ENCODE results near the gene OR4F6.

Gene OR4F6

DNA sequence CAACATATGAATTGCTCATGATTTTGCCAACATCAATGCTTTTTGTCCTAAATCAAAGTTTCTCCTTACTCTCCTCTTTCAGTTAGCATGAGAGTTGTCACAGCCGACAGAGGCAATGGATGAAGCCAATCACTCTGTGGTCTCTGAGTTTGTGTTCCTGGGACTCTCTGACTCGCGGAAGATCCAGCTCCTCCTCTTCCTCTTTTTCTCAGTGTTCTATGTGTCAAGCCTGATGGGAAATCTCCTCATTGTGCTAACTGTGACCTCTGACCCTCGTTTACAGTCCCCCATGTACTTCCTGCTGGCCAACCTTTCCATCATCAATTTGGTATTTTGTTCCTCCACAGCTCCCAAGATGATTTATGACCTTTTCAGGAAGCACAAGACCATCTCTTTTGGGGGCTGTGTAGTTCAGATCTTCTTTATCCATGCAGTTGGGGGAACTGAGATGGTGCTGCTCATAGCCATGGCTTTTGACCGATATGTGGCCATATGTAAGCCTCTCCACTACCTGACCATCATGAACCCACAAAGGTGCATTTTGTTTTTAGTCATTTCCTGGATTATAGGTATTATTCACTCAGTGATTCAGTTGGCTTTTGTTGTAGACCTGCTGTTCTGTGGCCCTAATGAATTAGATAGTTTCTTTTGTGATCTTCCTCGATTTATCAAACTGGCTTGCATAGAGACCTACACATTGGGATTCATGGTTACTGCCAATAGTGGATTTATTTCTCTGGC lies 2.5 kb downstream of the OR4F6 start:
- no peak for DNase-seq

DNA sequence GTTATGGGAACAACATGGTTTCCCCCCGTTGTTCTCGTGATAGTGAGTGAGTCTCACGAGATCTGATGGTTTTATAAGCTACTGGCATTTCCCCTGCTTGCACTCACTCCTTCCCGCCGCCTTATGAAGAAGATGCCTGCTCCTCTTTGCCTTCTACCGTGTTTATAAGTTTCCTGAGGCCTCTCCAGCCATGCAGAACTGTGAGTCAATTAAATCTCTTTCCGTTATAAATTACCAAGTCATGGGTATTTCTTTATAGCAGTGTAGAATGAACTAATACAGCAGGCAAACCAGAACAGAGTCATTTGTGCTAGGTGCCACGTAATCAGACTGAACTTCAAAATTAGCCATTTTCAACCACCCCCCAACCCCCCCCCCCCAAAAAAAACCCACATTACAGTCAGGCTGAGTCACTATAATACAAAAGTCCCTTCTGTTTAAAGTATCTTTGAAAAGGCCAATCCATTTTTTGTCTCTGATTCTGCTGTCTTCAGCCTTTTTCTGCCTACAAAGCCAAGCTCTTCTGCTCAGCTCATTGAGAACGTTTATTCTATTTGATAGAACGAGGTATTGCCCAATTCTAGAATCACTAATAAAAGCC lies 4.1 kb downstream of the OR4F6 start:
- DNase-seq: no peak

DNA sequence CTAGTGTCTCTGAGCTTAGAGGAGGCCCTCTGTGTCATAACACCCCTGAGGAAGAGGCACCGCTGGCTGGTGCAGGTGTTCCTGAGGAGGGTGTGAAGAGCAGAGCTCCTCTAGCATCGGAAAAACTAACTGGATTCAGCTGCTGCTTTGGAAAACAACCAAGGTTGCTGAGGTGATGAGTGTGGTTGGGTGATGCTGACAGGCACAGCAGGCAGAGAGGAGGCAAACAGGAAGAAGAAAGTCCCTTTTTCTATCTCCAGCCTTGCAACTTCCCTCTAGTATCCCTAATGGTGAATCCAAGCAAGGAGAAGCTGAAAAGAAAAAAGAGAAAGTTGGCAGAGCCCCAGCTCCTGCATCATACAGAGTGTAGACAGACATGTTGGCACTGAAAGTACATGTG lies 4.9 kb downstream of the OR4F6 start:
- DNase-seq: no peak

DNA sequence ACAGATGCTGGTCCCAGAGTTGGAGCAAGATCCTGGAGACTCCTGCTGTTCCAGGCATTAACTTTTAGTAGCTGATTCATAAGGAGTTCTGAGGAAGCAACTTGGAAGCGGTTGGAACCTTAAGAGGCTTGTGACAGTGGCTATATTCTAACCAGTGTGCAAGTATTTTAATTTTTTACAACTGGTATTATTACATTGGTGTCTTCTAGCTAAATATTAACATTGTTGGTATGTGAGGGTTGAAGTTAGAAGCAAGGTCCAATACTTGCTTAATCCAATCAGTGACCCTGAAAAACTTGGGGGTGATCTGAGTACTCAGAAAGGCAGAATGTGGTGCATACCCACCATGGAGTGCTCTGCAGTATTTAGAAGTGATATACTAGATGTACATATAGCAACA lies 7.1 kb downstream of the OR4F6 start:
- DNase-seq: no peak

DNA sequence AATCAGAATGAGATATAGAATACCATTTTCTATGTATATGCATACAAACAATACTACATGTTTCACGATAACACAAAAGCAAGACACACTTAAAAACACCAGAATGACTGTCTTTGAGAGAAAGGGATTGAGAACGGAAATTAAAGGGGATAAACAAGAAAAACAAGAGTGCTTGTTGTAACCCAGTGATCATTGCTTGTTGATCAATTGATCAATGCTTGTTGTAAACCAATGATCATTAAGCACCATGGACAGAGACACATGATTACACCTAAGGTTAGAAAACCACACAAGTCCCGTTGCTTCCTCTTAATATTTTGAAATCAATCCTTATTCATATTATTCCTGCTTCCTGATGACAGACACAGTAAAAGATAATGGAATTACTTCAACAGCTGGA lies 7.6 kb downstream of the OR4F6 start:
- no peak for DNase-seq

DNA sequence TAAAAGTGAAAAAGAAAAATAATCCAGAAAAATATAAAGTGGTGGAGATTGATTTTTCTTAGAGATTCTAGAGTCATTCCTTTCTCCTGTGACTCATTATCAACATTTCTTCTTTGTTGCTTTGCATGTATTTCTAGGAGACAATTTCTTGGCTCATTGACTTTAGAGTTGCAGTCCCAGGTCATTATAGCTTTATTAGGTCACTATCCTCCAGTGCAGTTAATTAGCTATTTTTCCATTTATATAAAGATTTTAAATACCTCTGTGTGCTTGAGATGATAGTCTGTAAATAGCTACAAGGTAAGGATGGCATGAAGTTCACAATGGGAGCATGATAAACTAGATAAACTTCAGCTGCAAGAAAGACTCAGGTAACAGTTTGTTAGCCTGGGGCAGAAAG lies 8.6 kb downstream of the OR4F6 start, which contains the start of gene OR4F15:
OR4F15 (plus strand) TSS at position 301 of the 400 bp plus-strand sequence. CDS start 5,985 bp downstream, outside the sequence.
- DNase-seq: no peak

DNA sequence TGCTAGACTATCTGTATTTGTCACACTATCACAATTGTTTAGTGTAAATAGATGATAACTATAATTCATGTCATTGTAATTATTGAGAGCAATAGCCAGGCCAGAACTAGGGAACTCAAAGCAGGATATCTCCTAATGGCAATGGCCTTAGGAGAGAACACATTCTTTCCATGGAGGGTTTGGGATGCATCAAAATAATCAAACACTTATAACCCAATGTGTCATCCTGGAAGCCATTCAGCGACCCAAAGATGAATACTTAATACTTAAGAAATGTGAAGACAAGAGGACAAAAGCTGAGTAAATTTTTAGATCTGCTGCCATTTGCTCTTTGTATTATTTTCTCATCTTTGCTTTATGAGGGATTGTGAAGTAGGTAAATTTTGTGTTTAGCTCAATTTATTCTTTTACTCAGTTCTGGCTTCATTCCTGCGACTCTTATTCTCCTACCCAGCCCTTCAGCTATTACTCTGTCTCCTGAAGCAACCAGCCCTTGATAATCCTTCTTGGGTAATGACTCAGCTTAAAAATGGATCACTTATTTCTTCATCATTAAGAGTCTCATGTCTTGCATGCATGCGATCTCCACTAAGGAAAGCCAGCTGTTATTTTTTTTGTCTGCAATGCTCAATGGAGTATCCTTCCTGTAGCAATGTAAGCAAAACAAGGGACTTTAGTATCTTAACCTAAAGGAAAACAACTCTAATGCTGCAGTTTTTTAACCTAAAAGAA lies 10.7 kb downstream of the OR4F6 start:
- no peak for DNase-seq

DNA sequence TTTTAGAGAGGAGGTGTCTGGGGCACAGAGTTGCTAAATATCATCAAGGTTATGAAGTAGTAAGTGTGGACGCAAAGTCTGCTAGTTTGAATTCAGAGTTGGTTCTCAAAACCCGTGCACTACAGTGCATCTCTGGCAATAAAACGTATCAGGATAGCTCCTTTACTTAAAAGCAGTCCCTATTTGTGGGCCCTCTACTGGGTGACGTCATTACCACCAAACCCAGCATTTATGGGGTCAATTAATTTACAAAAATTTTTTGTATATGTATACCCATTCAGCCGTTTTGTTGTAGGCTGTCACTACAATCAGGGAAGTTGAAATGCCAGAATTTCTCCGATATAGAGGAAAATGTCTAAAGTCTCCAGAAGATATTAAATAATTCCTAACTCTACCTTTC lies 17.5 kb downstream of the OR4F6 start:
- no peak for DNase-seq

DNA sequence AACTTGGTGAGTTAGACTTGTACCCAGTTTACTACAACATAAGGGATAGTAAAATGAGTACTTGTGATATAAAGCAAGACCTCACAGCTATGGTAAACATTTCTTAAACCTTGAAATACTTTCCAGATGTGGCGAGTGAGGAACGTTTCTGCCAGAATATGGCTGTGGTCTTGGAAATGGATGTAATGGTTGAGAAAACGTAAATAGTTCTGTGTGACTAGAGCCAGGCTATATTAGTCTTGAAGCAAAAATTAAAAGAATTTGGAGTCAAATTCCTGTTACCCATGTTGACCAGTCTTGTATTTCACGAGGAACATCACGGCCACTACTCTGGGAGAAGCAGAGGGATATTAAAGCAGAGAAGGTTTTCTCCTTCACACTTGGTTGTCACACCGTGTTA lies 23.9 kb downstream of the OR4F6 start:
- DNase-seq: no peak

DNA sequence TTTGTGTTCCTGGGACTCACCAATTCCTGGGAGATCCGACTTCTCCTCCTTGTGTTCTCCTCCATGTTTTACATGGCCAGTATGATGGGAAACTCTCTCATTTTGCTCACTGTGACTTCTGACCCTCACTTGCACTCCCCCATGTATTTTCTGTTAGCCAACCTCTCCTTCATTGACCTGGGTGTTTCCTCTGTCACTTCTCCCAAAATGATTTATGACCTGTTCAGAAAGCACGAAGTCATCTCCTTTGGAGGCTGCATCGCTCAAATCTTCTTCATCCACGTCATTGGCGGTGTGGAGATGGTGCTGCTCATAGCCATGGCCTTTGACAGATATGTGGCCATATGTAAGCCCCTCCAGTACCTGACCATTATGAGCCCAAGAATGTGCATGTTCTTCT lies 25.5 kb downstream of the OR4F6 start:
- DNase-seq: no peak

DNA sequence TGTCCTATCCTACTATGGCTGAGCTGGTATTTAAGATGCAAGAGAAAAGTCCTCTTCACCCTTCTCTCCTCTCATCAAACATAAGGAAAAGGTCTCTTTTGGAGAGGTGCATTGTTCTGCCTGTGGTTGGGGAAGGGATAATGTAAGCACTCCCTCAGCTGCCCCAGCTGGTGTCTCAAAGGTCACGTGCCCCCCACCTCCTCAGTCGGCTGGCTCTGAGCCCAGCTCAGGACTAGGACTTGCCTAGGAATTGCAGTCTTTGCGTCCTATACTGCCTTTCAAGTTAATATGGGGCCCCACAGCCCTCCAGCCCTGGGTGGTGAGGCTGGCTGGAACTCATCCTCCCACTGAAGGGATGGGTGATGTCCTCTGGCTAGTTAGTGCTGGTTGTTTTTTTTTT lies 38.3 kb downstream of the OR4F6 start:
- no peak for DNase-seq

DNA sequence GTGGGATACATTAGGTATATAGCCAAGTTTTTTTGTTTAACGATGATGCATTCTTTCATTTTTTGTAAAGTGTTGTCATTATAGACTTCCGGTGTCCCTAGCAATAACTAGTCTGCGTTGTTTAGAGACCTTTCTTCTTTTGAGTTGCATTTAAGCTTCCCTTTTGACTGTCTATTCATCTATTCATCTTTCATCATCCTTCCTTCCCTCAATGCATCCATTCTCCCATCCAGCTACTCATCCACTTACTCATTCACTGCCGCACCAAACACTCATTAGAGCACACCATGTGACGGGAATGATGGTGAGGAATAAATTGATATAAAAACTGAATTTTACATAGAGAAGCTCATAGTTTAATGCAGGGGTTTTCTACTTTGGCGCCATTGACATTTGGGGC lies 41.6 kb downstream of the OR4F6 start:
- DNase-seq: no peak

DNA sequence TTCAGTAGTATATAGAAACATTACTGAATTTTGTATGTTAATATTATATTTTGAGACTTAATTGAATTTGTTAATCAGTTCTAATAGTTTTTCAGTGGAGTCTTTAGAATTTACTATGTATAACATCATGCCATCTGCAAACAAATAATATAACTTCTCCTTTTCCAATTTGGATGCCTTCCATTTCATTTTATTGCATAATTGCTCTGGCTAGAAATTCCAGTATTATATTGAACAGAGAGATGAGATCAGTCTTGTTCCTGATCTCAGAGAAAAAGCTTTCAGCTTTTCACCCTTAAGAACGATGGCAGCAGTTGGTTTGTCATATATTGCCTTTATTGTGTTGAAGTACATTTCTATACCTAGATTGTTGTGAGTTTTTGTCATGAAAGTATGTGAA lies 49.0 kb downstream of the OR4F6 start:
- DNase-seq: no peak

Data from stimulated activated naive CD4-positive, alpha-beta T cell (primary cell).